ENCODE data around the gene SLC12A7. TPM values are rescaled to one million over a fixed set of nuclear protein-coding genes. Genes with fewer than 3 reads are reported as not detected.
A peak's percentile ranks its signal among the peaks of the same experiment; 100 is the strongest.

SLC12A7 gene
- total RNA-seq, 1 donor from 2014 or later, result 4.9 TPM

GRCh38 chr5:1103505-1104326, 8.1 kb downstream of the SLC12A7 start:
- no peaks in the 10 kb centered on the region for H3K9me3 Mint-ChIP-seq (ENCODE audit: low read depth)
- no peak overlapping the region for H3K4me3 Mint-ChIP-seq (ENCODE audit: unreplicated experiment)
- peak overlapping the region; percentile 5 for H3K27ac Mint-ChIP-seq (ENCODE audit: unreplicated experiment)
- H3K27me3 Mint-ChIP-seq (ENCODE audit: low read depth), result peaks cover 6% of the 10 kb centered on the region
- no peaks in the 10 kb centered on the region for H3K36me3 Mint-ChIP-seq (ENCODE audit: low read depth)
- no peak for TF ChIP-seq CTCF (IDR thresholded peaks at IDR 0.05)
- H3K4me1 Mint-ChIP-seq (ENCODE audit: low read depth), result peaks cover 4% of the 10 kb centered on the region
- no peak for DNase-seq (ENCODE audit: low spot score)

- Mint-ChIP-seq H3K27ac (ENCODE audit: unreplicated experiment) (no peak overlapping the region), H3K36me3 (ENCODE audit: low read depth) (no peaks in the 10 kb centered on the region)
Observed at GRCh38 chr5:1103093-1103492, 8.8 kb downstream of the SLC12A7 start.

GRCh38 chr5:1101961-1102713, 9.7 kb downstream of the SLC12A7 start:
- no peak for DNase-seq (ENCODE audit: low spot score)
- Mint-ChIP-seq H3K36me3 (ENCODE audit: low read depth) (no peaks in the 10 kb centered on the region), H3K4me1 (ENCODE audit: low read depth) (peaks cover 4% of the 10 kb centered on the region), H3K4me3 (ENCODE audit: unreplicated experiment) (no peak overlapping the region), H3K9me3 (ENCODE audit: low read depth) (no peaks in the 10 kb centered on the region), H3K27me3 (ENCODE audit: low read depth) (peaks cover 11% of the 10 kb centered on the region), H3K27ac (ENCODE audit: unreplicated experiment) (no peak overlapping the region)
- TF ChIP-seq CTCF (IDR thresholded peaks at IDR 0.05), result no peak

More at GRCh38 chr5:1103093-1103492, 8.8 kb downstream of the SLC12A7 start:
- no peak overlapping the region for H3K4me3 Mint-ChIP-seq (ENCODE audit: unreplicated experiment)
- H3K27me3 Mint-ChIP-seq (ENCODE audit: low read depth), result peaks cover 6% of the 10 kb centered on the region
- no peaks in the 10 kb centered on the region for H3K9me3 Mint-ChIP-seq (ENCODE audit: low read depth)
- DNase-seq (ENCODE audit: low spot score), result no peak
- TF ChIP-seq CTCF (IDR thresholded peaks at IDR 0.05), result no peak
- peaks cover 4% of the 10 kb centered on the region for H3K4me1 Mint-ChIP-seq (ENCODE audit: low read depth)

GRCh38 chr5:1100664-1101574, 10.9 kb downstream of the SLC12A7 start:
- no peak for DNase-seq (ENCODE audit: low spot score)
- Mint-ChIP-seq H3K36me3 (ENCODE audit: low read depth) (no peaks in the 10 kb centered on the region), H3K4me3 (ENCODE audit: unreplicated experiment) (no peak overlapping the region), H3K9me3 (ENCODE audit: low read depth) (no peaks in the 10 kb centered on the region), H3K27ac (ENCODE audit: unreplicated experiment) (no peak overlapping the region), H3K4me1 (ENCODE audit: low read depth) (peaks cover 4% of the 10 kb centered on the region), H3K27me3 (ENCODE audit: low read depth) (peaks cover 18% of the 10 kb centered on the region)
- TF ChIP-seq CTCF (IDR thresholded peaks at IDR 0.05), result no peak

Data from chondrocyte (in vitro differentiated cells).